ENCODE measurements around the gene KDM5B.

DNA sequence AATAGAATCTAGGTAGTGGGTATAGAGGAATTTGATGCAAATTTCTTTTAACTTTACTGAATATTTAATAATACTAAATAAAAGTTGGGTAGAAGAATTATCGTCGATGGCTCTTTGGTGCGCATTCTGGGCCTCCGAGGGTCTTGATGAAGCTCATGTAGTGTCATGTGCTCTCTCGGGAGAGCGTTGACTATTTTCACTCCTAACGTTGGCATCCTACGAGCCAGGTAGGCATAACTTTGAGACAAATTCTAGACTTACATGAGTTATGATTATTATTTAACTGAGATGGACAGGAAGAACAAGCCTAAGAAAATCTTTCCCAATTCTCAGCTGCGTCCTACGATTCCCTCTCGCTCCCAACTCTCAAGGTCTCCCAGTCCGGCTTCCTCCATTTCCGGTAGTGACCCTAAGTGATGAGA lies 2.0 kb upstream of the KDM5B start:
- TF ChIP-seq, protein P1, sequence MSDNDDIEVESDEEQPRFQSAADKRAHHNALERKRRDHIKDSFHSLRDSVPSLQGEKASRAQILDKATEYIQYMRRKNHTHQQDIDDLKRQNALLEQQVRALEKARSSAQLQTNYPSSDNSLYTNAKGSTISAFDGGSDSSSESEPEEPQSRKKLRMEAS (IDR thresholded peaks at IDR 0.05; ENCODE audit: low read depth) = no peak
- TF ChIP-seq YY1 (IDR thresholded peaks at IDR 0.05; ENCODE audit: low read depth) = no peak
- no peak for TF ChIP-seq RAD21 (IDR thresholded peaks at IDR 0.05; ENCODE audit: low read length)
- no peak for TF ChIP-seq MXI1 (IDR thresholded peaks at IDR 0.05; ENCODE audit: low read depth, low read length)
- TF ChIP-seq, protein P2, sequence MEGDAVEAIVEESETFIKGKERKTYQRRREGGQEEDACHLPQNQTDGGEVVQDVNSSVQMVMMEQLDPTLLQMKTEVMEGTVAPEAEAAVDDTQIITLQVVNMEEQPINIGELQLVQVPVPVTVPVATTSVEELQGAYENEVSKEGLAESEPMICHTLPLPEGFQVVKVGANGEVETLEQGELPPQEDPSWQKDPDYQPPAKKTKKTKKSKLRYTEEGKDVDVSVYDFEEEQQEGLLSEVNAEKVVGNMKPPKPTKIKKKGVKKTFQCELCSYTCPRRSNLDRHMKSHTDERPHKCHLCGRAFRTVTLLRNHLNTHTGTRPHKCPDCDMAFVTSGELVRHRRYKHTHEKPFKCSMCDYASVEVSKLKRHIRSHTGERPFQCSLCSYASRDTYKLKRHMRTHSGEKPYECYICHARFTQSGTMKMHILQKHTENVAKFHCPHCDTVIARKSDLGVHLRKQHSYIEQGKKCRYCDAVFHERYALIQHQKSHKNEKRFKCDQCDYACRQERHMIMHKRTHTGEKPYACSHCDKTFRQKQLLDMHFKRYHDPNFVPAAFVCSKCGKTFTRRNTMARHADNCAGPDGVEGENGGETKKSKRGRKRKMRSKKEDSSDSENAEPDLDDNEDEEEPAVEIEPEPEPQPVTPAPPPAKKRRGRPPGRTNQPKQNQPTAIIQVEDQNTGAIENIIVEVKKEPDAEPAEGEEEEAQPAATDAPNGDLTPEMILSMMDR (IDR thresholded peaks at IDR 0.05) = no peak
- TF ChIP-seq GABPA (IDR thresholded peaks at IDR 0.05; ENCODE audit: low read depth) = no peak
- no peak for TF ChIP-seq POLR2AphosphoS5 (IDR thresholded peaks at IDR 0.05; ENCODE audit: low read depth, low read length)
- no peak for TF ChIP-seq SMC3 (IDR thresholded peaks at IDR 0.05; ENCODE audit: low read depth, low read length)
